HAP-1 (cell line): Measurements from ENCODE around the gene ZNF837.
"Not testable (repeated sequence)": the region's sequence is repeated elsewhere in the genome, so short reads cannot be mapped to it uniquely, and the experiment has no call there.

ENCODE experiments used
- DNase-seq, 2 experiments: peaks; one replicate each; pipeline ENCODE4 v3.0.0-alpha.2; 2016 to 2020; ENCODE audit warnings: low spot score in 2 of 2
- H3K27me3 ChIP-seq: fragments of 250-450 bp; sonication (Bioruptor Pico); 2 replicates; pipeline ENCODE4 v1.5.1; 2020; ENCODE audit warnings: low read depth, mild to moderate bottlenecking, moderate library complexity
- H3K36me3 ChIP-seq: fragments of 250-450 bp; sonication (Bioruptor Pico); replicated peaks from 2 replicates; pipeline ENCODE4 v1.5.1; 2020; ENCODE audit warnings: mild to moderate bottlenecking
- H3K4me1 ChIP-seq: fragments of 250-450 bp; sonication (Bioruptor Pico); 2 replicates; pipeline ENCODE4 v1.5.1; 2020; ENCODE audit warnings: mild to moderate bottlenecking
- H3K4me3 ChIP-seq: fragments of 250-450 bp; sonication (Bioruptor Pico); 2 replicates; pipeline ENCODE4 v1.5.1; 2020; ENCODE audit warnings: mild to moderate bottlenecking, moderate library complexity
- H3K9me3 ChIP-seq: fragments of 250-450 bp; sonication (Bioruptor Pico); 2 replicates; pipeline ENCODE4 v1.5.1; 2020; ENCODE audit warnings: mild to moderate bottlenecking, moderate library complexity
- in situ Hi-C: fragments of 300-500 bp; cut with MboI; formaldehyde crosslinking; loops from 3 replicates; pipeline ENCODE4 v1.14.3; 2020; ENCODE audit warnings: low sequenced_read_pairs, inconsistent platforms, mixed read lengths

ZNF837 gene

GRCh38 chr19:58380662-58381459 lies at the start of gene ZNF837:
ZNF837 (minus strand) TSS chr19:58381030; CDS start chr19:58369332, 11,698 bp downstream.
- Histone ChIP-seq H3K9me3 (no peaks in the 10 kb centered on the region), H3K27me3 (no peaks in the 10 kb centered on the region), H3K4me1 (peaks cover 10% of the 10 kb centered on the region), H3K4me3 (peak within 1 kb of the TSS; percentile 87), H3K36me3 (no peaks in the 10 kb centered on the region)
- in situ Hi-C loops, result no loop called here
- DNase-seq, result peak; percentile 99 to 100

GRCh38 chr19:58429745-58430144 lies 48.9 kb upstream of the ZNF837 start:
- no peaks in the 10 kb centered on the region for H3K27me3 ChIP-seq
- DNase-seq, result no peak
- H3K36me3 ChIP-seq, result no peaks in the 10 kb centered on the region
- H3K4me3 ChIP-seq, result no peak overlapping the region
- in situ Hi-C loops, result no loop called here
- H3K4me1 ChIP-seq, result no peaks in the 10 kb centered on the region
- H3K9me3 ChIP-seq, result peaks cover 12% of the 10 kb centered on the region

GRCh38 chr19:58428617-58429016 lies 47.8 kb upstream of the ZNF837 start:
- no peaks in the 10 kb centered on the region for H3K4me1 ChIP-seq
- DNase-seq, result no peak
- H3K9me3 ChIP-seq, result peaks cover 8% of the 10 kb centered on the region
- H3K27me3 ChIP-seq, result no peaks in the 10 kb centered on the region
- in situ Hi-C loops, result no loop called here
- H3K36me3 ChIP-seq, result no peaks in the 10 kb centered on the region
- no peak overlapping the region for H3K4me3 ChIP-seq

- no peak for DNase-seq
- H3K4me1 ChIP-seq, result no peaks in the 10 kb centered on the region
- no peaks in the 10 kb centered on the region for H3K27me3 ChIP-seq
- H3K4me3 ChIP-seq, result no peak overlapping the region
- in situ Hi-C loops, result no loop called here
- H3K9me3 ChIP-seq, result no peaks in the 10 kb centered on the region
- peaks cover 51% of the 10 kb centered on the region for H3K36me3 ChIP-seq
These were observed 36.2 kb upstream of the ZNF837 start for GRCh38 chr19:58417071-58417470.

- H3K4me1 ChIP-seq, result no peaks in the 10 kb centered on the region
- no peak for DNase-seq
- in situ Hi-C loops, result no loop called here
- H3K9me3 ChIP-seq, result no peaks in the 10 kb centered on the region
- H3K36me3 ChIP-seq, result peaks cover 51% of the 10 kb centered on the region
- H3K4me3 ChIP-seq, result no peak overlapping the region
- H3K27me3 ChIP-seq, result no peaks in the 10 kb centered on the region
These were observed 35.8 kb upstream of the ZNF837 start for GRCh38 chr19:58416604-58417003.

GRCh38 chr19:58409010-58409790 lies 28.4 kb upstream of the ZNF837 start:
- peaks cover 9% of the 10 kb centered on the region for H3K4me1 ChIP-seq
- H3K27me3 ChIP-seq, result no peaks in the 10 kb centered on the region
- peak overlapping the region; percentile 97 for H3K4me3 ChIP-seq
- DNase-seq, result peak in 1 of 2 experiments; percentile 63
- in situ Hi-C loops, result no loop called here
- H3K9me3 ChIP-seq, result no peaks in the 10 kb centered on the region
- H3K36me3 ChIP-seq, result peaks cover 8% of the 10 kb centered on the region

GRCh38 chr19:58408152-58409009 lies 27.6 kb upstream of the ZNF837 start, which contains the start of gene ZNF584:
ZNF584 (plus strand) TSS chr19:58408649; CDS start chr19:58409148, 499 bp downstream.
- Histone ChIP-seq H3K4me3 (peak within 1 kb of the TSS; percentile 97), H3K27me3 (no peaks in the 10 kb centered on the region), H3K9me3 (no peaks in the 10 kb centered on the region), H3K4me1 (peaks cover 9% of the 10 kb centered on the region), H3K36me3 (peaks cover 8% of the 10 kb centered on the region)
- in situ Hi-C loops, result no loop called here
- peak; percentile 96 to 97 for DNase-seq

GRCh38 chr19:58407658-58408151 lies 26.9 kb upstream of the ZNF837 start:
- H3K36me3 ChIP-seq, result peaks cover 12% of the 10 kb centered on the region
- no peak for DNase-seq
- H3K4me1 ChIP-seq, result peaks cover 14% of the 10 kb centered on the region
- H3K9me3 ChIP-seq, result no peaks in the 10 kb centered on the region
- H3K4me3 ChIP-seq, result peak overlapping the region; percentile 97
- in situ Hi-C loops, result no loop called here
- H3K27me3 ChIP-seq, result no peaks in the 10 kb centered on the region

GRCh38 chr19:58406818-58407657 lies 26.2 kb upstream of the ZNF837 start:
- no peak for DNase-seq

GRCh38 chr19:58403920-58404478 lies 23.2 kb upstream of the ZNF837 start:
- in situ Hi-C loops, DNase-seq: not testable (repeated sequence)

More at GRCh38 chr19:58406818-58407657, 26.2 kb upstream of the ZNF837 start:
- Histone ChIP-seq H3K27me3 (no peaks in the 10 kb centered on the region), H3K36me3 (peaks cover 8% of the 10 kb centered on the region), H3K4me3 (peak overlapping the region; percentile 97), H3K9me3 (no peaks in the 10 kb centered on the region), H3K4me1 (peaks cover 17% of the 10 kb centered on the region)
- in situ Hi-C loops, result no loop called here

GRCh38 chr19:58401840-58402421 lies 21.1 kb upstream of the ZNF837 start:
- in situ Hi-C loops, result no loop called here
- no peak for DNase-seq
- Histone ChIP-seq H3K9me3 (no peaks in the 10 kb centered on the region), H3K4me1 (peaks cover 15% of the 10 kb centered on the region), H3K27me3 (no peaks in the 10 kb centered on the region), H3K4me3 (peak overlapping the region; percentile 57), H3K36me3 (peaks cover 5% of the 10 kb centered on the region)

More at GRCh38 chr19:58403920-58404478, 23.2 kb upstream of the ZNF837 start:
- H3K27me3 ChIP-seq, H3K36me3 ChIP-seq, H3K4me3 ChIP-seq, H3K9me3 ChIP-seq: not testable (repeated sequence)
- peaks cover 19% of the 10 kb centered on the region for H3K4me1 ChIP-seq
